Heart right ventricle (tissue), 16 donors: ENCODE data around the gene LRRN4. TPM values are rescaled to one million over a fixed set of nuclear protein-coding genes. Genes with fewer than 3 reads are reported as not detected.

Source experiments
- ATAC-seq, 8 donors: fragments of 200-7000 bp; cut with Tn5 transposase; one replicate each; pipeline ENCODE4 v1.9.1; 2020; ENCODE audit warnings: mild to moderate bottlenecking in 8 of 8, moderate library complexity in 8 of 8, moderate number of reproducible peaks in 1 of 8
- DNase-seq, 2 donors: peaks; one replicate each; pipeline ENCODE4 v3.0.0-alpha.2; 2020
- H3K27ac ChIP-seq, 10 donors: fragments of 200-600 bp; sonication (generic) in 2 of 10; one replicate each; pipeline versions ENCODE4 v1.5.0 to v1.8.0; 2020 to 2022; ENCODE audit warnings: mild to moderate bottlenecking in 3 of 10
- H3K27me3 ChIP-seq, 7 donors: fragments of 200-600 bp; one replicate each; pipeline ENCODE4 v1.8.0; 2021 to 2022; ENCODE audit warnings: mild to moderate bottlenecking in 2 of 7
- H3K36me3 ChIP-seq, 9 donors: fragments of 200-600 bp; sonication (generic) in 1 of 9; one replicate each; pipeline versions ENCODE4 v1.5.0 to v1.8.0; 2020 to 2022; ENCODE audit warnings: mild to moderate bottlenecking in 2 of 9
- H3K4me1 ChIP-seq, 9 donors: fragments of 200-600 bp; sonication (generic) in 1 of 9; one replicate each; pipeline versions ENCODE4 v1.5.0 to v1.8.0; 2020 to 2022; ENCODE audit warnings: mild to moderate bottlenecking in 4 of 9
- H3K4me3 ChIP-seq, 10 donors: fragments of 200-600 bp; sonication (generic) in 2 of 10; one replicate each; pipeline versions ENCODE4 v1.5.0 to v1.8.0; 2020 to 2022; ENCODE audit warnings: mild to moderate bottlenecking in 7 of 10, moderate library complexity in 2 of 10
- H3K9me3 ChIP-seq, 11 donors: fragments of 200-600 bp in 10 of 11; sonication (generic) in 2 of 11; one replicate each; pipeline versions ENCODE4 v1.5.0 to v1.8.0; 2013 to 2022; ENCODE audit warnings: mild to moderate bottlenecking in 2 of 11, control low read depth in 1 of 11, moderate library complexity in 1 of 11
- WGBS, 2 donors: extraction: QIAGEN DNeasy Blood & Tissue Kit; methylation state at CpG; one replicate each; pipeline ENCODE4 v1.1.7; 2013; ENCODE audit warnings: inconsistent platforms in 1 of 2; 5-methylcytosine and 5-hydroxymethylcytosine counted together
- intact Hi-C, 10 donors: fragments of 100-400 bp; cut with DNase I; formaldehyde crosslinking; loops; one replicate each; pipeline versions ENCODE4 v1.11.1 to v1.14.2; 2022
- polyA plus RNA-seq, 2 donors: library from polyadenylated mRNA; stranded (reverse); fragments of 200-250 nt; gene quantifications; one replicate each; pipeline ENCODE4 v1.2.3, GENCODE V29; 2013
- total RNA-seq, 10 donors: library from RNA; stranded (reverse); fragmentation: NEBNext Ultra II Directional in 3 of 10; extraction: Animal tissue kit (Norgen Biotek cat#: 25700) in 3 of 10; gene quantifications; one replicate each; pipeline versions ENCODE4 v1.2.1 to v1.2.4, GENCODE V29; 2021 to 2023
- TF ChIP-seq, protein P1 (sequence below), 9 donors: fragments of 200-600 bp; sonication (generic) in 2 of 9; IDR thresholded peaks; one replicate each; pipeline versions ENCODE4 v1.5.0 to v1.8.0; 2021 to 2022; ENCODE audit warnings: antibody characterized with exemption in 9 of 9, mild to moderate bottlenecking in 5 of 9, moderate library complexity in 1 of 9
- donor health status: Arrhythmogenic right ventricular cardiomyopathy.
- donor health status: ischemic (EF 13 %, LVEDD 7.1; RV severe dilation, severe dysfunction).
- donor health status: healthy with polysubstance abuse.
- donor health status: DM: no; HTN: yes; CAD: no.
- donor health status: DM: no; HTN: no; CAD: no.
- donor health status: ischemic (EF 25% LVEDD 6.9; RV normal size, moderate dysfunction).
- donor health status: ischemic (EF 25% LVEDD 5.7; RV mildly dilated, moderate dysfunction).
- donor health status: healthy.
- donor health status: DM: yes; HTN: yes; CAD: no.
- donor health status: Ischemic cardiomyopathy.
- donor health status: ischemic (EF 35%, LVEDD 5.7; RV mildly dilated, moderate dysfunction).
- donor health status: nonischemic (EF 11% LVEDD 7.7; RV severe dilation, severe dysfunction).
- donor health status: DM: yes; HTN: yes; CAD: no.
- donor health status: PGD.
- donor health status: ischemic (EF 29% LVEDD 5.4; RV normal size, mild dysfunction).
- donor health status: nonischemic (EF 23%, LVEDD 6.1; RV moderate dilation, normal function).

The LRRN4 gene
- total and polyA plus RNA-seq, 12 donors, result 0.11 to 1.1 (median 0.21) TPM; not detected in 4

DNA sequence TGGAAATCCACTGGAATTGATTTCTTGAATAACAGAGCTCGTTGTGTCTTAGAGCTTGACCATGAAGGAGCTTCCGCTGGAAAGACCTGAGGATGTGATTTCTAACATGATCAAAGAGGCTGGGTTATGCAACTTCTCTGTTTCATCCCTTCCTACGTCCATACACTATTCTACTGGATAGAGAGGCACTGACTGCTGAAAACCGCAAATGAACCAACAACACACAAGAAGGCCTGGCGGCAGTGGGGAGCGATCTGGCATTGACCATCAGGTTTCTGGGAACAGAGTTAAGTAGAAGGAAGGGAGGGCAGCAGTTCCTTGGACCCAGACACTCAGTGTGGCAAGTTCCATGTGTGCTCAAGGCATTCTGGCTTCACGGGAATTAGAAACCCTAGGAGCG is 13.3 kb downstream of the LRRN4 start:
- WGBS, 2 donors, result 95% methylated on average over 8 of the region's 8 CpGs
- Histone ChIP-seq H3K9me3 (no peaks in the 10 kb centered on the region), H3K27me3 (no peaks in the 10 kb centered on the region), H3K4me3 (no peak overlapping the region), H3K36me3 (peaks cover 0 to 69% (median 25%) of the 10 kb centered on the region in 9 donors), H3K27ac (peak overlapping the region in 2 of 10 donors; percentile 10 to 30), H3K4me1 (peaks cover 0 to 31% (median 5%) of the 10 kb centered on the region in 9 donors)
- intact Hi-C loops, result no loop called here
- TF ChIP-seq, protein P1, sequence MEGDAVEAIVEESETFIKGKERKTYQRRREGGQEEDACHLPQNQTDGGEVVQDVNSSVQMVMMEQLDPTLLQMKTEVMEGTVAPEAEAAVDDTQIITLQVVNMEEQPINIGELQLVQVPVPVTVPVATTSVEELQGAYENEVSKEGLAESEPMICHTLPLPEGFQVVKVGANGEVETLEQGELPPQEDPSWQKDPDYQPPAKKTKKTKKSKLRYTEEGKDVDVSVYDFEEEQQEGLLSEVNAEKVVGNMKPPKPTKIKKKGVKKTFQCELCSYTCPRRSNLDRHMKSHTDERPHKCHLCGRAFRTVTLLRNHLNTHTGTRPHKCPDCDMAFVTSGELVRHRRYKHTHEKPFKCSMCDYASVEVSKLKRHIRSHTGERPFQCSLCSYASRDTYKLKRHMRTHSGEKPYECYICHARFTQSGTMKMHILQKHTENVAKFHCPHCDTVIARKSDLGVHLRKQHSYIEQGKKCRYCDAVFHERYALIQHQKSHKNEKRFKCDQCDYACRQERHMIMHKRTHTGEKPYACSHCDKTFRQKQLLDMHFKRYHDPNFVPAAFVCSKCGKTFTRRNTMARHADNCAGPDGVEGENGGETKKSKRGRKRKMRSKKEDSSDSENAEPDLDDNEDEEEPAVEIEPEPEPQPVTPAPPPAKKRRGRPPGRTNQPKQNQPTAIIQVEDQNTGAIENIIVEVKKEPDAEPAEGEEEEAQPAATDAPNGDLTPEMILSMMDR (IDR thresholded peaks at IDR 0.05), result no peak
- DNase-seq (no peak), ATAC-seq (no peak)

DNA sequence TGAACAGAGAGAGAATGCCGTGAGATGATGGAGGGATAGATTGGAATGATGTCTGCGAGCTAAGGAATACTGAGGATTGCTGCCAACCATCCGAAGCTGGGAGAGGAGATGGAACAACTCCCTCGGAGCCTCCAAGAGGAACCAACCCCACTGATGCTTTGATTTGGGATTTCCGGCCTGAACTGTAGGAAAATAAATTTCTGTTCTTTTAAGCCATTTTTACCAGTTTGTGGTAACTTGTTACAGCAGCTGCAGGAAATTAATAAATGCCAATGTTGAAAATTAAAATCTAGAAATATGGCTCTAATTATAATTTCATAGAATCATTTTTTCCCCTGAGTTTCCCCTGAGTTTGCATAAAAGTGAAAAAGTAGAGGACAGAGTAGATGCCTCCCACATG is 14.1 kb downstream of the LRRN4 start:
- H3K36me3 ChIP-seq, result peaks cover 0 to 77% (median 26%) of the 10 kb centered on the region in 9 donors
- no peak overlapping the region for H3K4me3 ChIP-seq
- intact Hi-C loops, result no loop called here
- no peaks in the 10 kb centered on the region for H3K9me3 ChIP-seq
- H3K4me1 ChIP-seq, result peaks cover 0 to 39% (median 10%) of the 10 kb centered on the region in 9 donors
- no peaks in the 10 kb centered on the region for H3K27me3 ChIP-seq
- ATAC-seq (no peak), DNase-seq (no peak)
- 69 to 70% methylated on average over 5 of the region's 5 CpGs for WGBS, 2 donors
- H3K27ac ChIP-seq, result peak overlapping the region in 2 of 10 donors; percentile 10 to 30
- TF ChIP-seq, protein P1 (IDR thresholded peaks at IDR 0.05), result no peak

DNA sequence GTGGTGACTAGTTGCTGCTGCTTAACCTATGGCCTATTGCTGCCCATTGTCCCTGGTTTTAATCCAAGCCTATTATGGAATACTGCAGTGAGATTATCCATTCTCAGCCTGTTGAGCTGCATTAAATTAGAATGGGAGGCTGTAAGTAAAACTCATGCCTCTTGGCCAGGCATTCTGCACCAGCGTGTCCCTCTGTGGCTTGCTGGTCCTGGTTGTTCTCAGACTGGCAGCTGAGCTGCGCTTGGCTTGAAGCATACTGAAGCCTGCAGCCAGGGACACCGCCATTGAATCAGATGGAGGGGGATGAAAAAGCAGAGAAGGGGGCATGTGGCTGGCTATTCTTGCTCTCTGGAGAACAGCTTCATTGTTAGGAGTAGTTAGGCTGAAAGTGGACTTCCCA is 15.6 kb downstream of the LRRN4 start:
- intact Hi-C loops, result no loop called here
- Histone ChIP-seq H3K9me3 (no peaks in the 10 kb centered on the region), H3K4me1 (peaks cover 0 to 53% (median 24%) of the 10 kb centered on the region in 9 donors), H3K27me3 (no peaks in the 10 kb centered on the region), H3K4me3 (no peak overlapping the region), H3K36me3 (peaks cover 0 to 92% (median 35%) of the 10 kb centered on the region in 9 donors), H3K27ac (peak overlapping the region in 6 of 10 donors; percentile 63 to 87 (median 68))
- TF ChIP-seq, protein P1 (IDR thresholded peaks at IDR 0.05), result no peak
- ATAC-seq (peak; percentile 44 to 91 (median 77)), DNase-seq (peak; percentile 34 to 58)
- 52 to 65% methylated on average over 3 of the region's 3 CpGs for WGBS, 2 donors

DNA sequence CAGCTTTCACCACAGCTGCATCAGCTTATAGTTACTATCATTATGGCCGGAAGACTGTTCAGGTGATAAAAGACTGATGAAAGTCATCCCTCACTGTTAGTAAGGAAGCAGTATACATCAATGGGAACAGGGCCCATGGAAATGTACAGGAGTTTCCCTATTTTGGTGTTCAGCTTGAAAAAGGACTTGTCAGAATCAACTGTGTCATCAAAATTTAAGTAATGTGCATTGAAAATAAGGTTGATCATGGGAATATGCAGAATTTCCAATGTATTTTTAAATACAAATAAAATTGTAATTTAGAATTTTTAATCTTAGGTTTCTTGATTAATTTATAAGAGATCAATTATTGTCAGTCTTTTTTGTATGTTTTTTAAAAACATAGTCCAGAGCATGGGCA is 16.8 kb downstream of the LRRN4 start:
- Histone ChIP-seq H3K27me3 (no peaks in the 10 kb centered on the region), H3K36me3 (peaks cover 0 to 100% (median 35%) of the 10 kb centered on the region in 9 donors), H3K27ac (peak overlapping the region in 5 of 10 donors; percentile 63 to 87 (median 68)), H3K4me1 (peaks cover 0 to 60% (median 33%) of the 10 kb centered on the region in 9 donors), H3K9me3 (no peaks in the 10 kb centered on the region), H3K4me3 (no peak overlapping the region)
- TF ChIP-seq, protein P1 (IDR thresholded peaks at IDR 0.05), result no peak
- WGBS, 2 donors, result 62 to 76% methylated on average over 1 of the region's 1 CpG
- ATAC-seq (no peak), DNase-seq (no peak)
- intact Hi-C loops, result no loop called here
